Lung (tissue), 12 donors: Measurements from ENCODE around the gene MT1B. TPM values are rescaled to one million over a fixed set of nuclear protein-coding genes. Genes with fewer than 3 reads are reported as not detected.
A peak's percentile ranks its signal among the peaks of the same experiment; 100 is the strongest.

Source experiments
- ATAC-seq: fragments of 200-7000 bp; cut with Tn5 transposase; one replicate; pipeline ENCODE4 v1.9.1; 2020; ENCODE audit warnings: moderate number of reproducible peaks; ENCODE audit not compliant: insufficient read depth, low FRiP score
- DNase-seq, 3 donors: peaks; one replicate each; pipeline ENCODE4 v3.0.0-alpha.2; 2013 to 2017
- H3K27ac ChIP-seq, 2 donors: one replicate each; pipeline ENCODE4 v1.5.1; 2013; ENCODE audit warnings: mild to moderate bottlenecking in 2 of 2, moderate library complexity in 2 of 2, control low read depth in 1 of 2, inconsistent platforms in 1 of 2, low read depth in 1 of 2, low read length in 1 of 2
- H3K27me3 ChIP-seq, 3 donors: one replicate each; pipeline ENCODE4 v1.5.1; 2013; ENCODE audit warnings: low read length in 2 of 3; ENCODE audit not compliant: control insufficient read depth in 3 of 3, insufficient read depth in 3 of 3
- H3K36me3 ChIP-seq, 4 donors: one replicate each; pipeline ENCODE4 v1.5.1; 2013; ENCODE audit warnings: low read length in 4 of 4, mild to moderate bottlenecking in 1 of 4, moderate library complexity in 1 of 4; ENCODE audit not compliant: control insufficient read depth in 4 of 4, insufficient read depth in 4 of 4
- H3K4me1 ChIP-seq, 5 donors: one replicate each; pipeline ENCODE4 v1.5.1; 2013; ENCODE audit warnings: low read length in 5 of 5, mild to moderate bottlenecking in 2 of 5, moderate library complexity in 1 of 5; ENCODE audit not compliant: control insufficient read depth in 5 of 5, insufficient read depth in 5 of 5
- H3K4me3 ChIP-seq: one replicate; pipeline ENCODE4 v1.5.1; 2013; ENCODE audit warnings: mild to moderate bottlenecking, control low read depth, moderate library complexity
- H3K9ac ChIP-seq, 2 donors: one replicate each; pipeline ENCODE4 v1.5.1; 2013; ENCODE audit warnings: low read length in 2 of 2, control low read depth in 1 of 2; ENCODE audit not compliant: insufficient read depth in 1 of 2
- H3K9me3 ChIP-seq, 4 donors: one replicate each; pipeline ENCODE4 v1.5.1; 2013; ENCODE audit warnings: low read length in 3 of 4, mild to moderate bottlenecking in 1 of 4, moderate library complexity in 1 of 4; ENCODE audit not compliant: control insufficient read depth in 4 of 4, insufficient read depth in 3 of 4
- CTCF ChIP-seq: IDR thresholded peaks from 2 replicates; pipeline ENCODE4 v1.5.1; 2012; ENCODE audit warnings: mild to moderate bottlenecking; ENCODE audit errors: control extremely low read depth, extremely low read depth
- WGBS, 2 donors: extraction: QIAGEN DNeasy Blood & Tissue Kit; methylation state at CpG; one replicate each; pipeline ENCODE4 v1.1.7; 2013; 5-methylcytosine and 5-hydroxymethylcytosine counted together
- polyA plus RNA-seq, 2 donors: library from polyadenylated mRNA; stranded (reverse); fragments of 200-250 nt; gene quantifications; one replicate each; pipeline ENCODE4 v1.2.1, GENCODE V29; 2013
- total RNA-seq, 2 donors: library from RNA; depleted of rRNA in 1 of 2; stranded (reverse); fragments of >200 nt in 1 of 2; gene quantifications; one replicate each; pipeline ENCODE4 v1.2.1, GENCODE V29; 2014 to 2021
- donor health status: control.
- donor health status: control.
- donor health status: Bipolar disorder and iron deficiency.
- donor health status: healthy.
- donor health status: DM: yes; HTN: yes; CAD: no.

Gene MT1B
- total and polyA plus RNA-seq, 4 donors: not detected

GRCh38 chr16:56632848-56633365 is 18.8 kb upstream of the MT1B start:
- peaks cover 0 to 10% (median 0%) of the 10 kb centered on the region in 4 donors for H3K9me3 ChIP-seq
- DNase-seq: no peak
- H3K27me3 ChIP-seq: peaks cover 0 to 77% (median 65%) of the 10 kb centered on the region in 3 donors
- no peaks in the 10 kb centered on the region for H3K36me3 ChIP-seq
- ATAC-seq: peak; percentile 19
- no peak for TF ChIP-seq CTCF
- H3K4me3 ChIP-seq: peak overlapping the region; percentile 37
- H3K4me1 ChIP-seq: peaks cover 0 to 12% (median 0%) of the 10 kb centered on the region in 5 donors
- H3K9ac ChIP-seq: no peak overlapping the region
- H3K27ac ChIP-seq: peak overlapping the region; percentile 17 to 87
- WGBS, 2 donors: 15 to 32% methylated on average over 6 of the region's 6 CpGs

GRCh38 chr16:56633535-56633934 is 18.2 kb upstream of the MT1B start:
- H3K27ac ChIP-seq: no peak overlapping the region
- peaks cover 0 to 10% (median 0%) of the 10 kb centered on the region in 4 donors for H3K9me3 ChIP-seq
- peaks cover 0 to 82% (median 70%) of the 10 kb centered on the region in 3 donors for H3K27me3 ChIP-seq
- WGBS, 2 donors: 31 to 68% methylated on average over 7 of the region's 7 CpGs
- ATAC-seq (no peak), DNase-seq (no peak)
- no peak overlapping the region for H3K4me3 ChIP-seq
- no peak overlapping the region for H3K9ac ChIP-seq
- no peak for TF ChIP-seq CTCF
- no peaks in the 10 kb centered on the region for H3K36me3 ChIP-seq
- H3K4me1 ChIP-seq: peaks cover 0 to 13% (median 0%) of the 10 kb centered on the region in 5 donors

- Histone ChIP-seq H3K36me3 (no peaks in the 10 kb centered on the region), H3K27ac (no peak overlapping the region), H3K9ac (no peak overlapping the region), H3K4me1 (peaks cover 0 to 17% (median 5%) of the 10 kb centered on the region in 5 donors), H3K9me3 (peaks cover 0 to 8% (median 0%) of the 10 kb centered on the region in 4 donors), H3K27me3 (peaks cover 0 to 89% (median 83%) of the 10 kb centered on the region in 3 donors), H3K4me3 (no peak overlapping the region)
- TF ChIP-seq CTCF: no peak
- 28 to 35% methylated on average over 47 of the region's 47 CpGs for WGBS, 2 donors
- no peak for ATAC-seq
- no peak for DNase-seq
Measured at GRCh38 chr16:56634715-56635440, 16.8 kb upstream of the MT1B start.
